Mammary epithelial cell (primary cell): ENCODE data around the gene SCMH1.

Experiments
- EZH2 ChIP-seq: IDR thresholded peaks from 2 replicates; pipeline ENCODE4 v1.6.1; 2012; ENCODE audit warnings: low read length, inconsistent platforms, borderline replicate concordance
- TF ChIP-seq, protein P1 (sequence below), 2 donors: IDR thresholded peaks in 1 of 2; conservative IDR thresholded peaks in 1 of 2; 2 replicates each; pipeline ENCODE4 v1.5.1; 2011 to 2012; ENCODE audit warnings: inconsistent platforms in 2 of 2, low read length in 2 of 2, mild to moderate bottlenecking in 2 of 2, control low read depth in 1 of 2, low read depth in 1 of 2; ENCODE audit not compliant: insufficient read depth in 1 of 2; ENCODE audit errors: extremely low read depth in 1 of 2

DNA sequence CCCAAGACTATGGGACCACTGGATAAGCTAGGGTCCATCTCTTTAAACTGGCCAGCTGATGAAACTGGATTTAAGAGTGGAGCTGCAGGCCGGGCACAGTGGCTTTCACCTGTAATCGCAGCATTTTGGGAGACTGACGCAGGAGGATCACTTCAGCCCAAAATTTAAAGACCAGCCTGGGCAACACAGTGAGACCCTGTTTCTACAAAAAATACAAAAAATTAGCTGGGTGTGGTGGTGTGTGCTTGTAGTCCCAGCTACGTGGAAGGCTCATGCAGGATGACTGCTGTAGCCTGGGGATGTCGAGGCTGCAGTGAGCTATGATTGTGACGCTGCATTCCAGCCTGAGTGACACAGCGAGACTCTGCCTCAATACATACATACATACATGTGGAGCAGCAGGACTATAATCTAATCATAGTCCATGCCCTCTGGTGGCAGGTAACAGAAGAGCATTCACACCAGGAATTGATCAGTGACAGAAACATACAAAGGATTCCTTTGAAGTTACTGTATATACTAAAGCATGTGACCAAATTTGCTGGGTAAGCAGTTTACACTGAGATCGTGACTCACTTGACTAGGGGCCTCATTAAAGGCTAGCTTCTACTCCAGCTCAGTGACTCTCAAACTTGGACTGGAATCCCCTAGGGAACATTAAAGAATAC lies 119.1 kb downstream of the SCMH1 start:
- TF ChIP-seq, protein P1, sequence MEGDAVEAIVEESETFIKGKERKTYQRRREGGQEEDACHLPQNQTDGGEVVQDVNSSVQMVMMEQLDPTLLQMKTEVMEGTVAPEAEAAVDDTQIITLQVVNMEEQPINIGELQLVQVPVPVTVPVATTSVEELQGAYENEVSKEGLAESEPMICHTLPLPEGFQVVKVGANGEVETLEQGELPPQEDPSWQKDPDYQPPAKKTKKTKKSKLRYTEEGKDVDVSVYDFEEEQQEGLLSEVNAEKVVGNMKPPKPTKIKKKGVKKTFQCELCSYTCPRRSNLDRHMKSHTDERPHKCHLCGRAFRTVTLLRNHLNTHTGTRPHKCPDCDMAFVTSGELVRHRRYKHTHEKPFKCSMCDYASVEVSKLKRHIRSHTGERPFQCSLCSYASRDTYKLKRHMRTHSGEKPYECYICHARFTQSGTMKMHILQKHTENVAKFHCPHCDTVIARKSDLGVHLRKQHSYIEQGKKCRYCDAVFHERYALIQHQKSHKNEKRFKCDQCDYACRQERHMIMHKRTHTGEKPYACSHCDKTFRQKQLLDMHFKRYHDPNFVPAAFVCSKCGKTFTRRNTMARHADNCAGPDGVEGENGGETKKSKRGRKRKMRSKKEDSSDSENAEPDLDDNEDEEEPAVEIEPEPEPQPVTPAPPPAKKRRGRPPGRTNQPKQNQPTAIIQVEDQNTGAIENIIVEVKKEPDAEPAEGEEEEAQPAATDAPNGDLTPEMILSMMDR (conservative IDR thresholded peaks at IDR 0.05 in 1 of 2, IDR thresholded peaks at IDR 0.05 in 1 of 2; ENCODE audit: extremely low read depth in 1 of 2, insufficient read depth in 1 of 2, low read depth in 1 of 2, low read length in 2 of 2): peak; percentile 69 to 73
- TF ChIP-seq EZH2: no peak
